ENCODE measurements around the gene PLRG1. TPM values are rescaled to one million over a fixed set of nuclear protein-coding genes. Genes with fewer than 3 reads are reported as not detected.

The PLRG1 gene
- total and polyA plus RNA-seq, 2 of the 8 experiments (the other 6 are each of a cell fraction or from before 2014, with no cell fraction given) = 63.5 to 108 TPM

DNA sequence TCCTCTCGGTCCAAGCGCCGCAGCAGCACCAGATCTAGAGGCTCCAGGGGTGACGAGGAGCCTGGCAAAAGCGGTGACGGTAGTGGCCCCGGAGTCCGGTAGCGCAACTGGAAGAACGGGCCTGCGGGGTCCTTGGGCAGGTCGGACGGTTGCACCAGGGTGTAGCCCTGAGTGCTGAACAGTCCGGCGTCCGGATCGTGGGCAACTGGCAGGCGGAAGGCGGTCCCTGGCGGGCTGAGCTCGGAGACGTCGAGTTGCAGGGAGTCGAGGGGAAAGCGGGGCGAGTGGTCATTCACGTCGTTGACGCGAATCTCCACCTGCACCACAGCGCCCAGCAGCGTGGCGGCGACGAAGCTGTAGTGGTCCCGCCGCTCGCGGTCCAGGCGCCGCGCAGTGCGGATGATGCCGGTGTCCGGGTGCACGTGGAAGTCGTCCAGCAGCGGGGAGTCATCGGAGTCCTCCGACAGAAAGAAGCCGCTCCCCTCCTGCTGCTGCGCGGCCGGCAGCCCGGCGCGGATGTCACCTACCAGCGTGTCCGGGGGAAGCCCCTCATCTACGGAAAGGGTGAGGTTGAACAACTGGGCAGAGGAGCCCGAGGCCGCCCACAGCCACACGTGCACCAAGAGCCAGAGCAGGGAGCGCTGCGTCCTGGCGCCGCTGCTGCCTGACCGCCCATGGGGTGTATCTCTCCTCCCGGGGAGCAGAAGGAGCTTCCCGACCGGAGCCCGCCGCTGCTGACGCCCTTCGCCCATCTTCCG lies 59.4 kb downstream of the PLRG1 start (continued):
- TF ChIP-seq SIN3A (conservative IDR thresholded peaks at IDR 0.05 in 1 of 2, IDR thresholded peaks at IDR 0.05 in 1 of 2; ENCODE audit: low read depth in 1 of 2, low read length in 2 of 2) (no peak), SUZ12 (IDR thresholded peaks at IDR 0.05; ENCODE audit: low read length) (peak; percentile 87), YY1 (IDR thresholded peaks at IDR 0.05; ENCODE audit: low read depth, low read length) (no peak)

Data from H1 (cell line).